Fibroblast of lung (primary cell): ENCODE results near the gene ANKRD44.
A peak's percentile ranks its signal among the peaks of the same experiment; 100 is the strongest.

ENCODE experiments used
- EZH2 ChIP-seq: IDR thresholded peaks from 2 replicates; pipeline ENCODE4 v1.5.1; 2012; ENCODE audit warnings: low read length, control low read depth, mild to moderate bottlenecking; ENCODE audit errors: missing control alignments
- TF ChIP-seq, protein P1 (sequence below), 2 donors: IDR thresholded peaks in 1 of 2; conservative IDR thresholded peaks in 1 of 2; 1 replicate in 1 of 2; 2 replicates in 1 of 2; pipeline ENCODE4 v1.5.1; 2011 to 2012; ENCODE audit warnings: low read length in 2 of 2, control low read depth in 1 of 2, inconsistent platforms in 1 of 2, low read depth in 1 of 2, mild to moderate bottlenecking in 1 of 2

DNA sequence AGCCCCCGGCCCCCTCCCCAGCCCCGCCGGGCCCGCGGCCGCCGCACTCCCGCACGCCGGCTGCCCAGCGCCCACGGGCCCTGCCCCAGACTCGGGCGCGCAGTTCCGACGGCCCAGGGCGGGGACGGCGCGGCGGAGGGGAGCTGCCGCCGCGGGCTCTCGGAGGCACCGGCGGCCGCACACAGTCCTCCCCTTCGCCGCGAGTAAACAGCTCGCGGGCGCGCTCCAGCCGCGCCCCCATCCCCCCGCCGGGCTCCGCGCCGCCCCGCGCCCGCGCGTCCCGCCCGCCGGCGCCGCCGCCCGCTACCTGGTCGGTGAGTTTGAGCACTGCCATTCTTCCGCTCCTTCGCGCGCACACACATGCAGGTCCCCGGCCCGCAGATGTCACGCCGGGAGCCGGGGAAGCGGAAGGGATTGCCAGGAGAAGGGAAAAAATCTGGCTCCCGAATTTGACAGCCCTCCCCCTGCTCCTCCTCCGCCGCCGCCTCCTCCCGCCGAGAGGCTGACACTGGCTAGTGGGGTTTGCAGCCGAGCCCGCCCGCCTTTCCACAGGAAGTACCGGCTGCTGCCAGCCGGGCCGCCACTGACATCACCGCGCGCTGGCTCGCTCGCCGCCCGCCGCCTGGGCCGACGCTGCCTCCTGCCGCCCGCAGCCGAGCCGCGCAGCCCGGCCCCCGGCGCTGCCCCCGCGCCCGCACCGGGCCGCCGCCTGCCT, at the start of gene ANKRD44:
- TF ChIP-seq, protein P1, sequence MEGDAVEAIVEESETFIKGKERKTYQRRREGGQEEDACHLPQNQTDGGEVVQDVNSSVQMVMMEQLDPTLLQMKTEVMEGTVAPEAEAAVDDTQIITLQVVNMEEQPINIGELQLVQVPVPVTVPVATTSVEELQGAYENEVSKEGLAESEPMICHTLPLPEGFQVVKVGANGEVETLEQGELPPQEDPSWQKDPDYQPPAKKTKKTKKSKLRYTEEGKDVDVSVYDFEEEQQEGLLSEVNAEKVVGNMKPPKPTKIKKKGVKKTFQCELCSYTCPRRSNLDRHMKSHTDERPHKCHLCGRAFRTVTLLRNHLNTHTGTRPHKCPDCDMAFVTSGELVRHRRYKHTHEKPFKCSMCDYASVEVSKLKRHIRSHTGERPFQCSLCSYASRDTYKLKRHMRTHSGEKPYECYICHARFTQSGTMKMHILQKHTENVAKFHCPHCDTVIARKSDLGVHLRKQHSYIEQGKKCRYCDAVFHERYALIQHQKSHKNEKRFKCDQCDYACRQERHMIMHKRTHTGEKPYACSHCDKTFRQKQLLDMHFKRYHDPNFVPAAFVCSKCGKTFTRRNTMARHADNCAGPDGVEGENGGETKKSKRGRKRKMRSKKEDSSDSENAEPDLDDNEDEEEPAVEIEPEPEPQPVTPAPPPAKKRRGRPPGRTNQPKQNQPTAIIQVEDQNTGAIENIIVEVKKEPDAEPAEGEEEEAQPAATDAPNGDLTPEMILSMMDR (conservative IDR thresholded peaks at IDR 0.05 in 1 of 2, IDR thresholded peaks at IDR 0.05 in 1 of 2; ENCODE audit: low read depth in 1 of 2, low read length in 2 of 2), result peak in 1 of 2 donors; percentile 11
- TF ChIP-seq EZH2, result no peak
